ENCODE data around the gene SORCS2.

The SORCS2 gene

GRCh38 chr4:7224878-7225533, 32.7 kb downstream of the SORCS2 start:
- DNase-seq = no peak

- no peak for DNase-seq
These were observed 34.1 kb downstream of the SORCS2 start for GRCh38 chr4:7226439-7226838.

GRCh38 chr4:7227008-7227407, 34.7 kb downstream of the SORCS2 start:
- peak; percentile 81 for DNase-seq

GRCh38 chr4:7228734-7229133, 36.4 kb downstream of the SORCS2 start:
- DNase-seq = no peak

- DNase-seq = no peak
These were observed 39.8 kb downstream of the SORCS2 start for GRCh38 chr4:7232061-7232650.

GRCh38 chr4:7233006-7233580, 40.8 kb downstream of the SORCS2 start:
- DNase-seq = no peak

- DNase-seq = no peak
These were observed 41.3 kb downstream of the SORCS2 start for GRCh38 chr4:7233601-7234000.

GRCh38 chr4:7234355-7235029, 42.2 kb downstream of the SORCS2 start:
- DNase-seq = no peak

- no peak for DNase-seq
These were observed 42.7 kb downstream of the SORCS2 start for GRCh38 chr4:7235030-7235380.

- DNase-seq = no peak
These were observed 44.5 kb downstream of the SORCS2 start for GRCh38 chr4:7236847-7237246.

GRCh38 chr4:7237873-7238272, 45.5 kb downstream of the SORCS2 start:
- no peak for DNase-seq

- DNase-seq = no peak
These were observed 46.1 kb downstream of the SORCS2 start for GRCh38 chr4:7238300-7238960.

GRCh38 chr4:7239101-7239820, 46.9 kb downstream of the SORCS2 start:
- no peak for DNase-seq

- DNase-seq = no peak
These were observed 47.5 kb downstream of the SORCS2 start for GRCh38 chr4:7239844-7240243.

- DNase-seq = no peak
These were observed 48.0 kb downstream of the SORCS2 start for GRCh38 chr4:7240306-7240705.

- DNase-seq = no peak
These were observed 49.3 kb downstream of the SORCS2 start for GRCh38 chr4:7241597-7242125.

- DNase-seq = no peak
These were observed 50.4 kb downstream of the SORCS2 start for GRCh38 chr4:7242766-7243165.

- DNase-seq = no peak
These were observed 51.4 kb downstream of the SORCS2 start for GRCh38 chr4:7243609-7244330.

- no peak for DNase-seq
These were observed 52.0 kb downstream of the SORCS2 start for GRCh38 chr4:7244331-7244665.

GRCh38 chr4:7244751-7245320, 52.5 kb downstream of the SORCS2 start:
- no peak for DNase-seq

- no peak for DNase-seq
These were observed 55.2 kb downstream of the SORCS2 start for GRCh38 chr4:7247521-7247920.

GRCh38 chr4:7247946-7248345, 55.6 kb downstream of the SORCS2 start:
- DNase-seq = no peak
